ENCODE measurements around the gene MFSD2A.
"Not testable (repeated sequence)": the region's sequence is repeated elsewhere in the genome, so short reads cannot be mapped to it uniquely, and the experiment has no call there.

The MFSD2A gene

GRCh38 chr1:40007481-40008034 is 52.6 kb downstream of the MFSD2A start:
- not testable (repeated sequence) for DNase-seq

- DNase-seq = no peak
Measured at GRCh38 chr1:40011198-40011597, 56.3 kb downstream of the MFSD2A start.

GRCh38 chr1:40014253-40014706 is 59.3 kb downstream of the MFSD2A start:
- DNase-seq = no peak

GRCh38 chr1:40014812-40015594 is 60.1 kb downstream of the MFSD2A start:
- DNase-seq = no peak

GRCh38 chr1:40017951-40018575 is 63.1 kb downstream of the MFSD2A start:
- DNase-seq = no peak
